ENCODE results near the gene ITPRIPL1.

GRCh38 chr2:96354492-96354891 is 29.4 kb downstream of the ITPRIPL1 start:
- TF ChIP-seq CTCF (IDR thresholded peaks at IDR 0.05) (no peak), POLR2A (IDR thresholded peaks at IDR 0.05) (no peak)

Measured in ovary (tissue), 3 donors.